GM12872 (cell line): ENCODE data around the gene DDHD1.

Experiments used
- CTCF ChIP-seq: IDR thresholded peaks from 3 replicates; pipeline ENCODE4 v1.5.1; 2011; ENCODE audit warnings: low read depth, mild to moderate bottlenecking, low read length, moderate library complexity; ENCODE audit not compliant: insufficient read depth

Gene DDHD1

GRCh38 chr14:53127832-53128231 lies 25.3 kb downstream of the DDHD1 start:
- TF ChIP-seq CTCF, result no peak

- no peak for TF ChIP-seq CTCF
These were observed 26.0 kb downstream of the DDHD1 start for GRCh38 chr14:53127151-53127550.

GRCh38 chr14:53126731-53127130 lies 26.4 kb downstream of the DDHD1 start:
- no peak for TF ChIP-seq CTCF

- TF ChIP-seq CTCF, result no peak
These were observed 28.3 kb downstream of the DDHD1 start for GRCh38 chr14:53124786-53125185.

- no peak for TF ChIP-seq CTCF
These were observed 39.1 kb downstream of the DDHD1 start for GRCh38 chr14:53113989-53114388.

- no peak for TF ChIP-seq CTCF
These were observed 43.0 kb downstream of the DDHD1 start for GRCh38 chr14:53110096-53110495.

- TF ChIP-seq CTCF, result no peak
These were observed 43.8 kb downstream of the DDHD1 start for GRCh38 chr14:53109105-53110041.
